Endothelial cell of umbilical vein (primary cell): ENCODE data around the gene RAP1GDS1. TPM values are rescaled to one million over a fixed set of nuclear protein-coding genes. Genes with fewer than 3 reads are reported as not detected.
"Not testable (repeated sequence)": the region's sequence is repeated elsewhere in the genome, so short reads cannot be mapped to it uniquely, and the experiment has no call there.

Source experiments
- BruUV-seq: library from RNA; stranded (reverse); fragments of 400-500 nt; replicated peaks from 2 replicates; lab custom pipeline; 2021; lab: Mats Ljungman, UMichigan
- CTCF ChIA-PET: fragments of 300-600, 350-600 bp; sonication (Branson Sonifier 250); formaldehyde crosslinking; loops from one replicate; lab custom pipeline; 2021; ENCODE audit warnings: antibody characterized with exemption, inconsistent platforms; lab: Charles Lee
- POLR2A ChIA-PET: fragments of 300-600, 350-600 bp; sonication (Branson Sonifier 250); formaldehyde crosslinking; loops from one replicate; lab custom pipeline; 2021; ENCODE audit warnings: antibody characterized with exemption, inconsistent platforms; lab: Charles Lee
- DNase-seq: peaks from one replicate; pipeline ENCODE4 v3.0.0-alpha.2; 2011; ENCODE audit warnings: low read depth, low spot score
- FAIRE-seq: peaks from 2 replicates; lab custom pipeline; 2011; peaks lifted over from hg19 to GRCh38; lab: Jason Lieb, UNC
- H2AFZ ChIP-seq: 2 replicates; pipeline ENCODE4 v1.6.0; 2012; ENCODE audit warnings: low read depth, low read length, control low read depth, inconsistent platforms
- H3K27ac ChIP-seq: 2 replicates; pipeline ENCODE4 v1.5.1; 2011; ENCODE audit warnings: low read depth, mild to moderate bottlenecking, control low read depth, low read length, moderate library complexity; ENCODE audit not compliant: insufficient read depth
- H3K27me3 ChIP-seq, 2 experiments: 2 replicates each; pipeline versions ENCODE4 v1.6.0 to v1.6.1; 2011; ENCODE audit warnings: low read length in 2 of 2, mixed read lengths in 1 of 2; ENCODE audit not compliant: control insufficient read depth in 2 of 2, insufficient read depth in 2 of 2
- H3K36me3 ChIP-seq, 2 experiments: 2 replicates in 1 of 2; 3 replicates in 1 of 2; pipeline ENCODE4 v1.5.1; 2011; ENCODE audit warnings: low read length in 2 of 2, mild to moderate bottlenecking in 1 of 2, moderate library complexity in 1 of 2; ENCODE audit not compliant: control insufficient read depth in 2 of 2, insufficient read depth in 2 of 2; ENCODE audit errors: extremely low read depth in 1 of 2
- H3K4me1 ChIP-seq: 3 replicates; pipeline ENCODE4 v1.5.1; 2011; ENCODE audit warnings: mild to moderate bottlenecking, low read length; ENCODE audit not compliant: control insufficient read depth, insufficient read depth; ENCODE audit errors: extremely low read depth
- H3K4me2 ChIP-seq: 2 replicates; pipeline ENCODE4 v1.6.1; 2011; ENCODE audit warnings: low read length, control low read depth, mixed read lengths; ENCODE audit not compliant: insufficient read depth
- H3K4me3 ChIP-seq, 3 experiments: fragments of 200-600 bp in 1 of 3; sonication (generic), shearing (Covaris generic) in 1 of 3; replicated peaks in 1 of 3; 2 replicates each; pipeline ENCODE4 v1.5.1; 2011 to 2016; ENCODE audit warnings: control low read depth in 3 of 3, low read length in 3 of 3, mild to moderate bottlenecking in 2 of 3, inconsistent platforms in 1 of 3, low read depth in 1 of 3, moderate library complexity in 1 of 3; ENCODE audit not compliant: insufficient read depth in 1 of 3
- H3K79me2 ChIP-seq: 2 replicates; pipeline ENCODE4 v1.6.0; 2012; ENCODE audit warnings: low read length, inconsistent platforms; ENCODE audit not compliant: control insufficient read depth, insufficient read depth
- H3K9ac ChIP-seq: replicated peaks from 2 replicates; pipeline ENCODE3; 2011; ENCODE audit warnings: low read length, control low read depth; ENCODE audit not compliant: insufficient read depth; ENCODE audit errors: extremely low read depth
- H3K9me1 ChIP-seq: replicated peaks from 3 replicates; pipeline ENCODE4 v1.6.0; 2011; ENCODE audit warnings: mild to moderate bottlenecking, low read length; ENCODE audit not compliant: control insufficient read depth, insufficient read depth; ENCODE audit errors: extremely low read depth
- H3K9me3 ChIP-seq: replicated peaks from 2 replicates; pipeline ENCODE4 v1.5.1; 2012; ENCODE audit warnings: low read length, inconsistent platforms; ENCODE audit not compliant: control insufficient read depth, insufficient read depth
- H4K20me1 ChIP-seq: replicated peaks from 2 replicates; pipeline ENCODE3; 2011; ENCODE audit warnings: mild to moderate bottlenecking, low read length; ENCODE audit not compliant: control insufficient read depth, insufficient read depth; ENCODE audit errors: extremely low read depth
- EZH2 ChIP-seq: IDR thresholded peaks from 2 replicates; pipeline ENCODE4 v1.6.1; 2012; ENCODE audit warnings: borderline replicate concordance, low read depth, mild to moderate bottlenecking, moderate library complexity, low read length, inconsistent platforms; ENCODE audit not compliant: severe bottlenecking
- FOS ChIP-seq: IDR thresholded peaks from 2 replicates; pipeline ENCODE4 v1.6.1; 2011; ENCODE audit warnings: mild to moderate bottlenecking, low read length, moderate library complexity, borderline replicate concordance; ENCODE audit not compliant: insufficient read depth
- GATA2 ChIP-seq: IDR thresholded peaks from 2 replicates; pipeline ENCODE4 v1.7.0; 2011; ENCODE audit warnings: low read depth, mild to moderate bottlenecking, moderate library complexity, mixed read lengths, low read length; ENCODE audit not compliant: insufficient read length, insufficient read depth
- JUN ChIP-seq: IDR thresholded peaks from 2 replicates; pipeline ENCODE4 v1.6.1; 2011; ENCODE audit warnings: borderline replicate concordance, low read depth; ENCODE audit not compliant: insufficient read length, insufficient read depth
- MYC ChIP-seq: IDR thresholded peaks from one replicate; pipeline ENCODE4 v1.6.1; 2011; ENCODE audit warnings: mild to moderate bottlenecking, low read depth, low read length
- POLR2A ChIP-seq: IDR thresholded peaks from 2 replicates; pipeline ENCODE4 v1.6.1; 2012; ENCODE audit warnings: low read depth, mild to moderate bottlenecking, control low read depth, low read length
- POLR2AphosphoS5 ChIP-seq: IDR thresholded peaks from 2 replicates; pipeline ENCODE4 v1.6.1; 2012; ENCODE audit warnings: low read depth, mild to moderate bottlenecking, control low read depth, low read length, moderate library complexity; ENCODE audit not compliant: insufficient read depth
- dilution Hi-C: fragments of 300-500 bp; cut with MboI; formaldehyde crosslinking; loops from one replicate; pipeline ENCODE4 v1.15.0; 2019; ENCODE audit warnings: low sequenced_read_pairs; ENCODE audit not compliant: extremely low pct_ligation_motif_present
- intact Hi-C: fragments of 100-400 bp; cut with micrococcal nuclease; formaldehyde crosslinking; loops from one replicate; pipeline ENCODE4 v1.10.0; 2022
- polyA plus RNA-seq, 4 experiments: library from polyadenylated mRNA; depleted of rRNA in 3 of 4; stranded (reverse) in 3 of 4; unstranded in 1 of 4; fragments of >200 nt; gene quantifications; 2 replicates each; pipeline versions ENCODE4 v1.2.1 to v1.2.3, GENCODE V29; 2011 to 2012; ENCODE audit warnings: missing spikeins in 1 of 4
- total RNA-seq: library from RNA; stranded (reverse); gene quantifications from 2 replicates; pipeline ENCODE4 v1.2.3, GENCODE V29; 2021
- TF ChIP-seq, protein P1 (sequence below): IDR thresholded peaks from 2 replicates; pipeline ENCODE4 v1.6.1; 2011; ENCODE audit not compliant: insufficient read depth, insufficient read length
- TF ChIP-seq, protein P2 (sequence below), 2 donors: IDR thresholded peaks; 1 replicate in 1 of 2; 2 replicates in 1 of 2; pipeline ENCODE4 v1.5.1; 2011; ENCODE audit warnings: low read length in 2 of 2, mild to moderate bottlenecking in 2 of 2, moderate library complexity in 2 of 2, control low read depth in 1 of 2, inconsistent platforms in 1 of 2, low read depth in 1 of 2; ENCODE audit not compliant: insufficient read depth in 1 of 2; ENCODE audit errors: extremely low read depth in 1 of 2

RAP1GDS1 gene
- total and polyA plus RNA-seq, 2 donors (not counting 3 experiments of a cell fraction or from before 2014, with no cell fraction given), result 17.6 to 52.8 TPM

DNA sequence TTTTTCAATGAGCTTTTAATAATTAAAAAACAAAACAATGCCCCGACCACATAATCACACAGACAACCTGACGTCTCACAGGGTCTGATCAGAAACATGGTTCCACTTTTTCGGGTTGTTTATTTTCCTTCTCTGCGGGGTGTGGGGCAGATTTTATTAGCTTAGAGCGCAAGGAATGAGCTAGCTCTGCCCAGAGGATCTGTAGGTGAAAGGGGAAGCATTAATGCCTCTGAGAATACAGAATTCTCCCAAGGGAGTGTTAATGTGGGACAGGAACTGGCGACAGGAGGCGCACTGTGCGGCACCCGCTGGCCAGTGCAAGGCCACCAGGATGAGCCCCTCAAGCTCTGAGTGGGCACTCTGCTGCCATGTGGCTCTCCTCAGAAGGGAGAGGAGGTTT is 215.7 kb downstream of the RAP1GDS1 start:
- Histone ChIP-seq H3K9ac (no peak overlapping the region), H4K20me1 (no peaks in the 10 kb centered on the region), H3K9me3 (no peaks in the 10 kb centered on the region), H3K27me3 (no peaks in the 10 kb centered on the region), H3K9me1 (no peaks in the 10 kb centered on the region), H3K4me2 (no peak overlapping the region), H3K4me3 (no peak overlapping the region), H3K79me2 (no peaks in the 10 kb centered on the region), H3K36me3 (peaks cover 2 to 20% of the 10 kb centered on the region in 2 experiments), H3K27ac (no peak overlapping the region), H2AFZ (no peak overlapping the region), H3K4me1 (no peaks in the 10 kb centered on the region)
- DNase-seq (no peak), FAIRE-seq (no peak)
- ChIA-PET CTCF (interaction anchor here (2.8 kb wide), 1 partner anchor 9 kb away, joined by 18 read pairs; no protein-coding TSS in a partner anchor), POLR2A (no interaction called here)
- no peak for TF ChIP-seq POLR2AphosphoS5
- no peak for TF ChIP-seq JUN
- TF ChIP-seq GATA2, result no peak
- TF ChIP-seq FOS, result no peak
- TF ChIP-seq, protein P1, sequence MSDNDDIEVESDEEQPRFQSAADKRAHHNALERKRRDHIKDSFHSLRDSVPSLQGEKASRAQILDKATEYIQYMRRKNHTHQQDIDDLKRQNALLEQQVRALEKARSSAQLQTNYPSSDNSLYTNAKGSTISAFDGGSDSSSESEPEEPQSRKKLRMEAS, result no peak
- TF ChIP-seq, protein P2, sequence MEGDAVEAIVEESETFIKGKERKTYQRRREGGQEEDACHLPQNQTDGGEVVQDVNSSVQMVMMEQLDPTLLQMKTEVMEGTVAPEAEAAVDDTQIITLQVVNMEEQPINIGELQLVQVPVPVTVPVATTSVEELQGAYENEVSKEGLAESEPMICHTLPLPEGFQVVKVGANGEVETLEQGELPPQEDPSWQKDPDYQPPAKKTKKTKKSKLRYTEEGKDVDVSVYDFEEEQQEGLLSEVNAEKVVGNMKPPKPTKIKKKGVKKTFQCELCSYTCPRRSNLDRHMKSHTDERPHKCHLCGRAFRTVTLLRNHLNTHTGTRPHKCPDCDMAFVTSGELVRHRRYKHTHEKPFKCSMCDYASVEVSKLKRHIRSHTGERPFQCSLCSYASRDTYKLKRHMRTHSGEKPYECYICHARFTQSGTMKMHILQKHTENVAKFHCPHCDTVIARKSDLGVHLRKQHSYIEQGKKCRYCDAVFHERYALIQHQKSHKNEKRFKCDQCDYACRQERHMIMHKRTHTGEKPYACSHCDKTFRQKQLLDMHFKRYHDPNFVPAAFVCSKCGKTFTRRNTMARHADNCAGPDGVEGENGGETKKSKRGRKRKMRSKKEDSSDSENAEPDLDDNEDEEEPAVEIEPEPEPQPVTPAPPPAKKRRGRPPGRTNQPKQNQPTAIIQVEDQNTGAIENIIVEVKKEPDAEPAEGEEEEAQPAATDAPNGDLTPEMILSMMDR (IDR thresholded peaks at IDR 0.05; ENCODE audit: extremely low read depth in 1 of 2, insufficient read depth in 1 of 2, low read depth in 1 of 2, low read length in 2 of 2), result no peak
- TF ChIP-seq EZH2, result no peak
- TF ChIP-seq POLR2A, result no peak
- TF ChIP-seq MYC, result no peak
- intact Hi-C loops, result no loop called here
- BruUV-seq, result no TSS peak
- dilution Hi-C loops, result no loop called here

GRCh38 chr4:98479590-98479989 is 218.4 kb downstream of the RAP1GDS1 start:
- H2AFZ ChIP-seq, H3K27me3 ChIP-seq, DNase-seq, H3K4me2 ChIP-seq, H3K9me3 ChIP-seq, intact Hi-C loops, dilution Hi-C loops, FAIRE-seq, H3K79me2 ChIP-seq, H3K9ac ChIP-seq, H3K9me1 ChIP-seq, H3K4me3 ChIP-seq, H3K27ac ChIP-seq, CTCF ChIA-PET, POLR2A ChIA-PET, H4K20me1 ChIP-seq, BruUV-seq: not testable (repeated sequence)
- Histone ChIP-seq H3K4me1 (peaks cover 22% of the 10 kb centered on the region), H3K36me3 (peaks cover 0 to 16% of the 10 kb centered on the region in 2 experiments)
